Left renal cortex interstitium (tissue), 4 donors: ENCODE data around the gene TBC1D24. TPM values are rescaled to one million over a fixed set of nuclear protein-coding genes. Genes with fewer than 3 reads are reported as not detected.
"Not testable (repeated sequence)": the region's sequence is repeated elsewhere in the genome, so short reads cannot be mapped to it uniquely, and the experiment has no call there.

Experiments
- DNase-seq, 4 donors: peaks; one replicate each; pipeline ENCODE4 v3.0.0-alpha.2; 2013; ENCODE audit warnings: low read depth in 4 of 4, low spot score in 2 of 4, missing footprints in 1 of 4
- polyA plus RNA-seq, 4 donors: library from polyadenylated mRNA; unstranded; fragments of 120-200 nt; gene quantifications; one replicate each; pipeline ENCODE4 v1.2.1, GENCODE V29; 2013; ENCODE audit not compliant: insufficient read length in 4 of 4

Gene TBC1D24
- polyA plus RNA-seq, 4 donors: 14.1 to 24.4 (median 19.6) TPM

- DNase-seq: no peak
These were observed 6.6 kb upstream of the TBC1D24 start for GRCh38 chr16:2468233-2468724.

GRCh38 chr16:2468725-2469398 is 6.1 kb upstream of the TBC1D24 start:
- no peak for DNase-seq

- no peak for DNase-seq
These were observed 5.3 kb upstream of the TBC1D24 start for GRCh38 chr16:2469399-2470233.

DNA sequence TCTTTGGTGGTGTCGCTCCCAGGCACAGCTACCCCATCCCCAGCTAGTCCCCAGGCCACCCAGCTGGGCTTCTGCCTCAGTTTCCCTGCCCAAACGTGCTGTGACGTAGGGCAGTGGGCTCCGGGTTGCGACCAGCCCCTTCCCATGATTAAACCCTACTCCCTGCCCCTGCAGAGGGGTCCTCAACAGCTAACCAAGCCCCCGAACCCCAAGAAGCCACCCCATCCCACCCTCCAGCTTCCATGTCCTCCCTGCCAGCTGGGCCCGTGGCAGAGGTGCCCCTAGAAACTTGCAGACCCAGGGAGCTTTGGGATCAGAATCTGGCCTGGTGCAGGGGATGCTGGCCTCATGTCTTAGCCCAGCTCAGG is 4.7 kb upstream of the TBC1D24 start:
- no peak for DNase-seq

DNA sequence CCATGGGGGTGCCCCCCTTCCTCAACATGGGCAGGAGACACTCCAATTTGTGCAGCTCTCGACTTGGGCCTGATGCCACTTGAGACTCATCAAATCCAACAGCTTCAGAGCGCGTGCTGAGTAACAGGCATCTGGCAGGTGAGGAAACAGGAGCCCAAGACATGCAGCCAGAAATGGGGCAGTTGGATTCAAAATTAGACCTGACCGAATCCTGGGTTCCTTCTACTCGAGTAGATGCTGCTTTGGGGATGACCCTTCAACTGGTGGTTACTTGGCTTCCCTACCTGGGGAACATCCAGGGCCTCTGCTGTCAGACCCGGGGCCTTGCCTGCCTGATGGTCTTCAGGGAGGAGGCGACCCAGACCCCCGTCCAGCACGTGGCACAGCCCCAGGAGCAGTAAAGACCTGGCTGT is 4.3 kb upstream of the TBC1D24 start:
- DNase-seq: no peak

DNA sequence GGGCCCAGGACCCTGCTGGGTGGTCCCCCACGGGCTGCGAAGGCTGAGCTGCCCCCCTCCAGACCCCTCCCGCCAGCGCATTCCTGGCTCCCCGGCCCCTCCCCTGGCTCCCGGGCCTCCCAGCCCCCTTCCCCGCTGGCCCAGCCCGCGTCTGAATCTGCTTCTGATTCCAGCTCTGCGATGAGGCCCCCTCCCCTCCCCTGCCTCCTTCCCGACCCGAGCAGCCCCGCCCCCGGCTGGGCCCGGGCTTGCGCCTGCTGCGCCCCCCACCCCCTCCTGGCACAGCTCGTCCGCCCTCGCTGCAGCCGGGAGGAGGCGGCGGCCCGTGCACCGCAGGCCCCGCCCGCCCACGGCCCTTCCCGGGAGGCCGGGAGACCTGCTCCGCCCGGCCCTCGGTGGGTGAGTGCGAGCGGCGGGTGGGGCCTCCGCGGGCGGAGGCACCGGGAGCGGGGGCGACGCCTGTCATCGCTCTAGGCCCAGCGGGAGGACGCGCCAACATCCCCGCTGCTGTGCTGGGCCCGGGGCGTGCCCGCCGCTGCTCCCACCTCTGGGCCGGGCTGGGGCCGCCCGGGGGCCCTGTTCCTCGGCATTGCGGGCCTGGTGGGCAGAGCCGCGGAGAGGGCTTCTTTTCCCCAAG is 3.8 kb upstream of the TBC1D24 start, which contains the start of gene NTN3:
NTN3 (plus strand) TSS at position 282 of the 637 bp plus-strand sequence. CDS start 405 bp downstream, outside the sequence.
- DNase-seq: no peak

DNA sequence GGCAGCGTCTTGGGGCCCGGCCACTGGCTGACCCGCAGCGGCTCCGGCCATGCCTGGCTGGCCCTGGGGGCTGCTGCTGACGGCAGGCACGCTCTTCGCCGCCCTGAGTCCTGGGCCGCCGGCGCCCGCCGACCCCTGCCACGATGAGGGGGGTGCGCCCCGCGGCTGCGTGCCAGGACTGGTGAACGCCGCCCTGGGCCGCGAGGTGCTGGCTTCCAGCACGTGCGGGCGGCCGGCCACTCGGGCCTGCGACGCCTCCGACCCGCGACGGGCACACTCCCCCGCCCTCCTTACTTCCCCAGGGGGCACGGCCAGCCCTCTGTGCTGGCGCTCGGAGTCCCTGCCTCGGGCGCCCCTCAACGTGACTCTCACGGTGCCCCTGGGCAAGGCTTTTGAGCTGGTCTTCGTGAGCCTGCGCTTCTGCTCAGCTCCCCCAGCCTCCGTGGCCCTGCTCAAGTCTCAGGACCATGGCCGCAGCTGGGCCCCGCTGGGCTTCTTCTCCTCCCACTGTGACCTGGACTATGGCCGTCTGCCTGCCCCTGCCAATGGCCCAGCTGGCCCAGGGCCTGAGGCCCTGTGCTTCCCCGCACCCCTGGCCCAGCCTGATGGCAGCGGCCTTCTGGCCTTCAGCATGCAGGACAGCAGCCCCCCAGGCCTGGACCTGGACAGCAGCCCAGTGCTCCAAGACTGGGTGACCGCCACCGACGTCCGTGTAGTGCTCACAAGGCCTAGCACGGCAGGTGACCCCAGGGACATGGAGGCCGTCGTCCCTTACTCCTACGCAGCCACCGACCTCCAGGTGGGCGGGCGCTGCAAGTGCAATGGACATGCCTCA is 3.1 kb upstream of the TBC1D24 start:
- no peak for DNase-seq

GRCh38 chr16:2472488-2472864 is 2.5 kb upstream of the TBC1D24 start:
- no peak for DNase-seq

DNA sequence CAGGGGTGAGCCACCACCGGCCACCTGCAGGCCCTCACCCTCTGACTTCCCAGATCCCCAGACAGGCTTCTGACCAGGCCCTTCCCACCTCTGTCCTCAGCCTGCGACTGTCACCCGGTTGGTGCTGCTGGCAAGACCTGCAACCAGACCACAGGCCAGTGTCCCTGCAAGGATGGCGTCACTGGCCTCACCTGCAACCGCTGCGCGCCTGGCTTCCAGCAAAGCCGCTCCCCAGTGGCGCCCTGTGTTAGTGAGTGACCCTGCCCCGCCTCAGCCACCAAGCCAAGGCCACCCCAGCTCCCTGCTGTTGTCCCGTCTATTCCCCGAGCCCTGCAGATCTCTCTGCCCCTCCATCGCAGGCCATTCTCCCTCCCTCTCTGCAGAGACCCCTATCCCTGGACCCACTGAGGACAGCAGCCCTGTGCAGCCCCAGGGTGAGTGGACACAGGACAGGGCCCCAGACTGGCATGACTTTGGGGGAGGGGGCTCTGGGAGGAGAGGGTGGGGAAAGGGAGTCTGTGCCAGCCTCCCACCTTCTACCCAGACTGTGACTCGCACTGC is 2.0 kb upstream of the TBC1D24 start:
- no peak for DNase-seq

DNA sequence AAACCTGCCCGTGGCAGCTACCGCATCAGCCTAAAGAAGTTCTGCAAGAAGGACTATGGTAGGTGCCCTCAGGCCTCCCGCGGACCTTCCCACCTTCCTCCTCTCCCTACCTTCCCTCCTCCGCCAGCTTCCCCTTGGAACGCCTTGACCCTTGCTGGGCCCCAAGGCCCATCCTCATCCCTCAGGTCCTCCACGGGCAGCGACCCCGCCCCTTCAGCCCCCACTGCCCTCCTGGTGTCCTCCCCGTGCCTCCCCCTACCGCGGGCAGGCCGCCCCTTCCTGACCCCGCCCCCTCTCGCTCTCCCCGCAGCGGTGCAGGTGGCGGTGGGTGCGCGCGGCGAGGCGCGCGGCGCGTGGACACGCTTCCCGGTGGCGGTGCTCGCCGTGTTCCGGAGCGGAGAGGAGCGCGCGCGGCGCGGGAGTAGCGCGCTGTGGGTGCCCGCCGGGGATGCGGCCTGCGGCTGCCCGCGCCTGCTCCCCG is 1.4 kb upstream of the TBC1D24 start:
- no peak for DNase-seq

DNA sequence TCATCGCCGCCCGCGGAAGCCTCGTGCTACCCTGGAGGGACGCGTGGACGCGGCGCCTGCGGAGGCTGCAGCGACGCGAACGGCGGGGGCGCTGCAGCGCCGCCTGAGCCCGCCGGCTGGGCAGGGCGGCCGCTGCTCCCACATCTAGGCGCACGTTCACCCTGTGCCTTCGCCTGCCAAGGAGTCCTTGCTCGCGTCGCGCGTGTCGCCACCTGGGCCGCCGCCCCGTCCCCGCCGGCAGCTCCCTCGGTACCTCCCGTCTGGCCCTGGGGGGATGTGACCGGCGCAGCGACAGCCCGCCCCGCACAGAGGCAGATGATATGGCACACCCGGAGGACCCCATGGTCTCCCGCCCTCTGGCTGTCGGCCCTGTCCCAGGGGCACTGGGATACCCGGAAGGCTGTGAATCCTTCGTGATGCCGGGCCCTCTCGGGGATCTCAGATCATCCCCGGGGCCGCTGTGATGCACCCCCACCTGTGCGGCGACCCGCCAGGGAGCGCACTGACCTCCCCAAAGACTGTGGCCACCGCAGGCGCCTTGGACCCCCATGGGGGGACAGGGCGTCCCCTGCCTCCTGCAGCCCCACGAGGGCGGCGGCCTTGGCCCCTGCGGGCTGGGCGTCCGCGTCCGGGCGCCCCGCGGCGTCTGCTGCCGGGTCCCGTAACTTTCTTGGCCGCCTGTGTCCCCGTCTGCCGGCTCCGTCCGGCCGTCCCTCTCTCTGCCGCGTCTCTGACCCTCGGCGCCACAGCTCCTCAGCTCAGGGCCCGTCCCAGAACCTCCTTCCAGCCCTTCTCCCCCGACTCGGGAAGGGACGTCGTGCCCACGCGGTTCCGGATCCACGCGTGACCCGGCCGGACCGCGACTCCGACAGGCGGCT is 689 bp upstream of the TBC1D24 start:
- DNase-seq: no peak

GRCh38 chr16:2475413-2476344 is 752 bp downstream of the TBC1D24 start:
- DNase-seq: no peak

GRCh38 chr16:2476345-2476720 is 1.4 kb downstream of the TBC1D24 start:
- no peak for DNase-seq

DNA sequence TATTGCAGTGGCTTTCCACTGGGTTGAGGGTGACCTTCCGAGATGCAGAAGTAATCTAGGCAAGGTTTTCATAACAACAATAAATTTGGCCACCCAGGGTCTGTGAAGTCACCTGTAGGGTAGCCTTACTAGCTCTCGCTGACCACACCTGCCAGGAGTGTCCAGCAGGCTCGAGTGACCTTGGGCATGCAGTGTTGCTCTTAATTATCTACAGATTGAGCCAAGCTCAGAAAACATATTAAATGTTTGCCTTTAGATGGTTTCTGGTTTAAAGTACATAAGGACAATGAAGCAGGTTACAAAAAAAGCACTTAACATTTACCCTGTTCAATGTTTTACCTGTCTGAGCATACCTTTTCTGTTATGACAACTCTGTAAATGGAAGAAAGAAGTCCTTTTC is 1.8 kb downstream of the TBC1D24 start:
- no peak for DNase-seq

- DNase-seq: no peak
These were observed 2.4 kb downstream of the TBC1D24 start for GRCh38 chr16:2477327-2477726.

GRCh38 chr16:2478279-2478678 is 3.4 kb downstream of the TBC1D24 start:
- DNase-seq: no peak

- DNase-seq: not testable (repeated sequence)
These were observed 5.1 kb downstream of the TBC1D24 start for GRCh38 chr16:2479996-2480395.

- DNase-seq: no peak
These were observed 6.0 kb downstream of the TBC1D24 start for GRCh38 chr16:2480948-2481347.
